ENCODE results near the gene TRPM1. TPM values are rescaled to one million over a fixed set of nuclear protein-coding genes. Genes with fewer than 3 reads are reported as not detected.

The TRPM1 gene
- total and polyA plus RNA-seq, 9 of the 15 experiments (the other 6 are each of a cell fraction or from before 2014, with no cell fraction given), result 0.01 to 0.06 (median 0.03) TPM; not detected in 5

DNA sequence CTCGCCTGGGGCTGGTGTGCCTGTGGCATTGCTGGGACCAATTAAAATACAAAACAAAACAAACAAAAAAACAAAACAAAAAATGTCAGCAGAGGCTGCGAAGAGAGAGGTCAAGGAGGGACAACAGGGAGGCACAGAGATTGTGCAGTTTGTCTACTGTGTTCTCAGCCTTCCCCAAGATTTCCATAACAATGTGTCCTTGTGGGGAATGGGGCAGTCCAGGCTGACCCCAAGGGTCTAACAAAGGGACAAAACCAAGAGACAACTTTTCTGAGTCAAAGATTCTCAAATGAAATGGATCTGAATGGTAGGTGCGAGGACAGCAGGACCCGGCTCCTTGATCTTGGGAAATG, 46.4 kb upstream of the TRPM1 start:
- Histone ChIP-seq H3K4me2 (ENCODE audit: insufficient read depth, low read length) (no peak overlapping the region), H3K36me3 (ENCODE audit: control insufficient read depth, insufficient read depth, low read length) (no peaks in the 10 kb centered on the region), H3K27ac (ENCODE audit: extremely low read depth, low read depth, low read length) (no peak overlapping the region), H3K27me3 (ENCODE audit: control insufficient read depth in 2 of 2, insufficient read depth in 2 of 2, low read length in 2 of 2) (peaks cover 11 to 29% of the 10 kb centered on the region in 2 experiments; a peak in 4 of 5 replicates), H3K4me1 (replicated peaks in 1 of 2; ENCODE audit: control insufficient read depth in 2 of 2, insufficient read depth in 2 of 2, low read length in 2 of 2) (no peaks in the 10 kb centered on the region; a peak in 1 of 5 replicates), H3K4me3 (no peak overlapping the region), H3K79me2 (ENCODE audit: control insufficient read depth, insufficient read depth, low read length) (no peaks in the 10 kb centered on the region), H2AFZ (ENCODE audit: low read depth, low read length) (no peak overlapping the region), H3K9me1 (ENCODE audit: control insufficient read depth, insufficient read depth, low read length) (no peaks in the 10 kb centered on the region), H4K20me1 (replicated peaks; ENCODE audit: control insufficient read depth, insufficient read depth, low read length) (0 out of 2 replicates have a peak, but pooled peaks cover 3% of the 10 kb centered on the region), H3K9ac (ENCODE audit: insufficient read depth in 1 of 2, low read depth in 2 of 2, low read length in 2 of 2) (no peak overlapping the region), H3K9me3 (replicated peaks; ENCODE audit: control insufficient read depth, insufficient read depth, low read depth, low read length) (no peaks in the 10 kb centered on the region)
- intact Hi-C loops (cut with micrococcal nuclease), result no loop called here
- DNase-seq (ENCODE audit: extremely low read depth in 1 of 4, low spot score in 3 of 4) (no peak), FAIRE-seq (no peak), ATAC-seq (no peak)
- WGBS (ENCODE audit: insufficient coverage, low coverage, missing lambda C conversion rate), result 0% methylated on average over 4 of the region's 4 CpGs
- no TSS peak for BruUV-seq (replicated peaks)
- CTCF ChIA-PET (ENCODE audit: low intra/inter-chr PET ratio), result no interaction called here
- in situ Hi-C loops (cut with MboI), result no loop called here
- POLR2A ChIA-PET, result no interaction called here
- TF ChIP-seq CBFB (CRISPR knock-in tag; IDR thresholded peaks at IDR 0.05) (no peak), ZNF133 (CRISPR knock-in tag; IDR thresholded peaks at IDR 0.05) (no peak), ZFPM2 (CRISPR knock-in tag; IDR thresholded peaks at IDR 0.05) (no peak), HNRNPL (IDR thresholded peaks at IDR 0.05; ENCODE audit: low read depth, low read length) (no peak), SAFB (IDR thresholded peaks at IDR 0.05; ENCODE audit: borderline replicate concordance, low read depth, low read length) (no peak), RBM17 (IDR thresholded peaks at IDR 0.05; ENCODE audit: borderline replicate concordance, low read depth, low read length) (no peak), ZNF551 (CRISPR knock-in tag; IDR thresholded peaks at IDR 0.05) (no peak), CREM (IDR thresholded peaks at IDR 0.05; ENCODE audit: low read depth) (no peak), PPARD (CRISPR knock-in tag; IDR thresholded peaks at IDR 0.05) (no peak)
- TF ChIP-seq, protein P1, sequence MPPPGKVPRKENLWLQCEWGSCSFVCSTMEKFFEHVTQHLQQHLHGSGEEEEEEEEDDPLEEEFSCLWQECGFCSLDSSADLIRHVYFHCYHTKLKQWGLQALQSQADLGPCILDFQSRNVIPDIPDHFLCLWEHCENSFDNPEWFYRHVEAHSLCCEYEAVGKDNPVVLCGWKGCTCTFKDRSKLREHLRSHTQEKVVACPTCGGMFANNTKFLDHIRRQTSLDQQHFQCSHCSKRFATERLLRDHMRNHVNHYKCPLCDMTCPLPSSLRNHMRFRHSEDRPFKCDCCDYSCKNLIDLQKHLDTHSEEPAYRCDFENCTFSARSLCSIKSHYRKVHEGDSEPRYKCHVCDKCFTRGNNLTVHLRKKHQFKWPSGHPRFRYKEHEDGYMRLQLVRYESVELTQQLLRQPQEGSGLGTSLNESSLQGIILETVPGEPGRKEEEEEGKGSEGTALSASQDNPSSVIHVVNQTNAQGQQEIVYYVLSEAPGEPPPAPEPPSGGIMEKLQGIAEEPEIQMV (tag; conservative IDR thresholded peaks at IDR 0.05; ENCODE audit: low read depth), result no peak
- TF ChIP-seq, protein P2, sequence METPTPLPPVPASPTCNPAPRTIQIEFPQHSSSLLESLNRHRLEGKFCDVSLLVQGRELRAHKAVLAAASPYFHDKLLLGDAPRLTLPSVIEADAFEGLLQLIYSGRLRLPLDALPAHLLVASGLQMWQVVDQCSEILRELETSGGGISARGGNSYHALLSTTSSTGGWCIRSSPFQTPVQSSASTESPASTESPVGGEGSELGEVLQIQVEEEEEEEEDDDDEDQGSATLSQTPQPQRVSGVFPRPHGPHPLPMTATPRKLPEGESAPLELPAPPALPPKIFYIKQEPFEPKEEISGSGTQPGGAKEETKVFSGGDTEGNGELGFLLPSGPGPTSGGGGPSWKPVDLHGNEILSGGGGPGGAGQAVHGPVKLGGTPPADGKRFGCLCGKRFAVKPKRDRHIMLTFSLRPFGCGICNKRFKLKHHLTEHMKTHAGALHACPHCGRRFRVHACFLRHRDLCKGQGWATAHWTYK (CRISPR knock-in tag; IDR thresholded peaks at IDR 0.05), result no peak
- TF ChIP-seq, protein P3, sequence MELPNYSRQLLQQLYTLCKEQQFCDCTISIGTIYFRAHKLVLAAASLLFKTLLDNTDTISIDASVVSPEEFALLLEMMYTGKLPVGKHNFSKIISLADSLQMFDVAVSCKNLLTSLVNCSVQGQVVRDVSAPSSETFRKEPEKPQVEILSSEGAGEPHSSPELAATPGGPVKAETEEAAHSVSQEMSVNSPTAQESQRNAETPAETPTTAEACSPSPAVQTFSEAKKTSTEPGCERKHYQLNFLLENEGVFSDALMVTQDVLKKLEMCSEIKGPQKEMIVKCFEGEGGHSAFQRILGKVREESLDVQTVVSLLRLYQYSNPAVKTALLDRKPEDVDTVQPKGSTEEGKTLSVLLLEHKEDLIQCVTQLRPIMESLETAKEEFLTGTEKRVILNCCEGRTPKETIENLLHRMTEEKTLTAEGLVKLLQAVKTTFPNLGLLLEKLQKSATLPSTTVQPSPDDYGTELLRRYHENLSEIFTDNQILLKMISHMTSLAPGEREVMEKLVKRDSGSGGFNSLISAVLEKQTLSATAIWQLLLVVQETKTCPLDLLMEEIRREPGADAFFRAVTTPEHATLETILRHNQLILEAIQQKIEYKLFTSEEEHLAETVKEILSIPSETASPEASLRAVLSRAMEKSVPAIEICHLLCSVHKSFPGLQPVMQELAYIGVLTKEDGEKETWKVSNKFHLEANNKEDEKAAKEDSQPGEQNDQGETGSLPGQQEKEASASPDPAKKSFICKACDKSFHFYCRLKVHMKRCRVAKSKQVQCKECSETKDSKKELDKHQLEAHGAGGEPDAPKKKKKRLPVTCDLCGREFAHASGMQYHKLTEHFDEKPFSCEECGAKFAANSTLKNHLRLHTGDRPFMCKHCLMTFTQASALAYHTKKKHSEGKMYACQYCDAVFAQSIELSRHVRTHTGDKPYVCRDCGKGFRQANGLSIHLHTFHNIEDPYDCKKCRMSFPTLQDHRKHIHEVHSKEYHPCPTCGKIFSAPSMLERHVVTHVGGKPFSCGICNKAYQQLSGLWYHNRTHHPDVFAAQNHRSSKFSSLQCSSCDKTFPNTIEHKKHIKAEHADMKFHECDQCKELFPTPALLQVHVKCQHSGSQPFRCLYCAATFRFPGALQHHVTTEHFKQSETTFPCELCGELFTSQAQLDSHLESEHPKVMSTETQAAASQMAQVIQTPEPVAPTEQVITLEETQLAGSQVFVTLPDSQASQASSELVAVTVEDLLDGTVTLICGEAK (IDR thresholded peaks at IDR 0.05), result no peak
- TF ChIP-seq, protein P3 (CRISPR knock-in tag; IDR thresholded peaks at IDR 0.05), result no peak
